GM10266 (cell line): ENCODE data around the gene JAML.

Experiments used
- DNase-seq: peaks from one replicate; pipeline ENCODE4 v3.0.0; 2012; ENCODE audit errors: extremely low spot score
- CTCF ChIP-seq: IDR thresholded peaks from 2 replicates; pipeline ENCODE4 v1.5.1; 2012; ENCODE audit warnings: mild to moderate bottlenecking, low read depth; ENCODE audit not compliant: control insufficient read depth, insufficient read depth; ENCODE audit errors: missing control alignments

The JAML gene

GRCh38 chr11:118240999-118241763, 16.4 kb upstream of the JAML start:
- TF ChIP-seq CTCF, result no peak
- peak; percentile 42 for DNase-seq

GRCh38 chr11:118239509-118240205, 14.8 kb upstream of the JAML start:
- DNase-seq, result no peak
- no peak for TF ChIP-seq CTCF

- DNase-seq, result no peak
- TF ChIP-seq CTCF, result no peak
Observed at GRCh38 chr11:118238929-118239328, 14.1 kb upstream of the JAML start.

GRCh38 chr11:118238421-118238820, 13.6 kb upstream of the JAML start:
- no peak for TF ChIP-seq CTCF
- DNase-seq, result no peak

- no peak for DNase-seq
- no peak for TF ChIP-seq CTCF
Observed at GRCh38 chr11:118236170-118236569, 11.4 kb upstream of the JAML start.

- no peak for DNase-seq
Observed at GRCh38 chr11:118234833-118235232, 10.0 kb upstream of the JAML start.

More at GRCh38 chr11:118234833-118235232, 10.0 kb upstream of the JAML start:
- TF ChIP-seq CTCF, result no peak
